Endothelial cell of umbilical vein (primary cell): ENCODE results near the gene PPP1R12C. TPM values are rescaled to one million over a fixed set of nuclear protein-coding genes. Genes with fewer than 3 reads are reported as not detected.

Experiments used
- BruUV-seq: library from RNA; stranded (reverse); fragments of 400-500 nt; replicated peaks from 2 replicates; lab custom pipeline; 2021; lab: Mats Ljungman, UMichigan
- CTCF ChIA-PET: fragments of 300-600, 350-600 bp; sonication (Branson Sonifier 250); formaldehyde crosslinking; loops from one replicate; lab custom pipeline; 2021; ENCODE audit warnings: antibody characterized with exemption, inconsistent platforms; lab: Charles Lee
- POLR2A ChIA-PET: fragments of 300-600, 350-600 bp; sonication (Branson Sonifier 250); formaldehyde crosslinking; loops from one replicate; lab custom pipeline; 2021; ENCODE audit warnings: antibody characterized with exemption, inconsistent platforms; lab: Charles Lee
- DNase-seq: peaks from one replicate; pipeline ENCODE4 v3.0.0-alpha.2; 2011; ENCODE audit warnings: low read depth, low spot score
- FAIRE-seq: peaks from 2 replicates; lab custom pipeline; 2011; peaks lifted over from hg19 to GRCh38; lab: Jason Lieb, UNC
- H2AFZ ChIP-seq: 2 replicates; pipeline ENCODE4 v1.6.0; 2012; ENCODE audit warnings: low read depth, low read length, control low read depth, inconsistent platforms
- H3K27ac ChIP-seq: 2 replicates; pipeline ENCODE4 v1.5.1; 2011; ENCODE audit warnings: low read depth, mild to moderate bottlenecking, control low read depth, low read length, moderate library complexity; ENCODE audit not compliant: insufficient read depth
- H3K27me3 ChIP-seq, 2 experiments: 2 replicates each; pipeline versions ENCODE4 v1.6.0 to v1.6.1; 2011; ENCODE audit warnings: low read length in 2 of 2, mixed read lengths in 1 of 2; ENCODE audit not compliant: control insufficient read depth in 2 of 2, insufficient read depth in 2 of 2
- H3K36me3 ChIP-seq, 2 experiments: 2 replicates in 1 of 2; 3 replicates in 1 of 2; pipeline ENCODE4 v1.5.1; 2011; ENCODE audit warnings: low read length in 2 of 2, mild to moderate bottlenecking in 1 of 2, moderate library complexity in 1 of 2; ENCODE audit not compliant: control insufficient read depth in 2 of 2, insufficient read depth in 2 of 2; ENCODE audit errors: extremely low read depth in 1 of 2
- H3K4me1 ChIP-seq: 3 replicates; pipeline ENCODE4 v1.5.1; 2011; ENCODE audit warnings: mild to moderate bottlenecking, low read length; ENCODE audit not compliant: control insufficient read depth, insufficient read depth; ENCODE audit errors: extremely low read depth
- H3K4me2 ChIP-seq: 2 replicates; pipeline ENCODE4 v1.6.1; 2011; ENCODE audit warnings: low read length, control low read depth, mixed read lengths; ENCODE audit not compliant: insufficient read depth
- H3K4me3 ChIP-seq, 3 experiments: fragments of 200-600 bp in 1 of 3; sonication (generic), shearing (Covaris generic) in 1 of 3; replicated peaks in 1 of 3; 2 replicates each; pipeline ENCODE4 v1.5.1; 2011 to 2016; ENCODE audit warnings: control low read depth in 3 of 3, low read length in 3 of 3, mild to moderate bottlenecking in 2 of 3, inconsistent platforms in 1 of 3, low read depth in 1 of 3, moderate library complexity in 1 of 3; ENCODE audit not compliant: insufficient read depth in 1 of 3
- H3K79me2 ChIP-seq: 2 replicates; pipeline ENCODE4 v1.6.0; 2012; ENCODE audit warnings: low read length, inconsistent platforms; ENCODE audit not compliant: control insufficient read depth, insufficient read depth
- H3K9ac ChIP-seq: replicated peaks from 2 replicates; pipeline ENCODE3; 2011; ENCODE audit warnings: low read length, control low read depth; ENCODE audit not compliant: insufficient read depth; ENCODE audit errors: extremely low read depth
- H3K9me1 ChIP-seq: replicated peaks from 3 replicates; pipeline ENCODE4 v1.6.0; 2011; ENCODE audit warnings: mild to moderate bottlenecking, low read length; ENCODE audit not compliant: control insufficient read depth, insufficient read depth; ENCODE audit errors: extremely low read depth
- H3K9me3 ChIP-seq: replicated peaks from 2 replicates; pipeline ENCODE4 v1.5.1; 2012; ENCODE audit warnings: low read length, inconsistent platforms; ENCODE audit not compliant: control insufficient read depth, insufficient read depth
- H4K20me1 ChIP-seq: replicated peaks from 2 replicates; pipeline ENCODE3; 2011; ENCODE audit warnings: mild to moderate bottlenecking, low read length; ENCODE audit not compliant: control insufficient read depth, insufficient read depth; ENCODE audit errors: extremely low read depth
- FOS ChIP-seq: IDR thresholded peaks from 2 replicates; pipeline ENCODE4 v1.6.1; 2011; ENCODE audit warnings: mild to moderate bottlenecking, low read length, moderate library complexity, borderline replicate concordance; ENCODE audit not compliant: insufficient read depth
- GATA2 ChIP-seq: IDR thresholded peaks from 2 replicates; pipeline ENCODE4 v1.7.0; 2011; ENCODE audit warnings: low read depth, mild to moderate bottlenecking, moderate library complexity, mixed read lengths, low read length; ENCODE audit not compliant: insufficient read length, insufficient read depth
- POLR2A ChIP-seq: IDR thresholded peaks from 2 replicates; pipeline ENCODE4 v1.6.1; 2012; ENCODE audit warnings: low read depth, mild to moderate bottlenecking, control low read depth, low read length
- dilution Hi-C: fragments of 300-500 bp; cut with MboI; formaldehyde crosslinking; loops from one replicate; pipeline ENCODE4 v1.15.0; 2019; ENCODE audit warnings: low sequenced_read_pairs; ENCODE audit not compliant: extremely low pct_ligation_motif_present
- intact Hi-C: fragments of 100-400 bp; cut with micrococcal nuclease; formaldehyde crosslinking; loops from one replicate; pipeline ENCODE4 v1.10.0; 2022
- polyA plus RNA-seq, 4 experiments: library from polyadenylated mRNA; depleted of rRNA in 3 of 4; stranded (reverse) in 3 of 4; unstranded in 1 of 4; fragments of >200 nt; gene quantifications; 2 replicates each; pipeline versions ENCODE4 v1.2.1 to v1.2.3, GENCODE V29; 2011 to 2012; ENCODE audit warnings: missing spikeins in 1 of 4
- total RNA-seq: library from RNA; stranded (reverse); gene quantifications from 2 replicates; pipeline ENCODE4 v1.2.3, GENCODE V29; 2021
- TF ChIP-seq, protein P1 (sequence below), 2 donors: IDR thresholded peaks; 1 replicate in 1 of 2; 2 replicates in 1 of 2; pipeline ENCODE4 v1.5.1; 2011; ENCODE audit warnings: low read length in 2 of 2, mild to moderate bottlenecking in 2 of 2, moderate library complexity in 2 of 2, control low read depth in 1 of 2, inconsistent platforms in 1 of 2, low read depth in 1 of 2; ENCODE audit not compliant: insufficient read depth in 1 of 2; ENCODE audit errors: extremely low read depth in 1 of 2

The PPP1R12C gene
- total and polyA plus RNA-seq, 2 donors (not counting 3 experiments of a cell fraction or from before 2014, with no cell fraction given): 69.5 to 149 TPM

DNA sequence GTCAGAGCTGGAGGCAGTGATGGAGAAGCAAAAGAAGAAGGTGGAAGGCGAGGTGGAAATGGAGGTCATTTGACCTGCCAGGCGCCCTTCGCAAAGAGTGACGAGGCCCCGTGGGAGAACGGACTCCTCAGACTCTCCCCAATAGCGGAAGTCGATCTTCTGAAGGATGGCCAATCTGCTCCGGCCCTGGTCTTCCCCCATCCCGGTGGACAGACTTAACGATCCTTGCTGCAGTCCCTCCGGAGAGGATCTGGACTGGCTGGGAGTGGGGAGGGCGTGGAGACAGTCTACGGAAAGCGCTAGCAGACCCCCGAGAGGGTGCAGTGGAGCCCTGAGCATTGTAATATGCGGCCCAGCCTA is 29.9 kb downstream of the PPP1R12C start:
- CTCF ChIA-PET: interaction anchor here (0.8 to 3.7 kb wide), 14 partner anchors 9 to 417 kb away, joined by 3 to 51 read pairs (median 6); partner anchors contain the start of genes DNAAF3, PPP1R12C and TMEM238
- Histone ChIP-seq H2AFZ (peak overlapping the region; percentile 67), H3K36me3 (peaks cover 2 to 13% of the 10 kb centered on the region in 2 experiments), H3K79me2 (peaks cover 5% of the 10 kb centered on the region), H3K4me1 (peaks cover 18% of the 10 kb centered on the region), H3K9me1 (no peaks in the 10 kb centered on the region), H3K4me3 (peak overlapping the region; percentile 31 to 77 (median 55)), H3K27me3 (peaks cover 0 to 3% of the 10 kb centered on the region in 2 experiments), H3K4me2 (peak overlapping the region; percentile 75), H3K27ac (peak overlapping the region; percentile 67), H3K9ac (peak overlapping the region; percentile 64), H3K9me3 (no peaks in the 10 kb centered on the region), H4K20me1 (no peaks in the 10 kb centered on the region)
- dilution Hi-C loops: no loop called here
- intact Hi-C loops: loop anchor here (1.0 to 5.0 kb wide), 5 partner anchors 30 to 555 kb away; partner anchors contain the start of genes PPP1R12C, PPP6R1, ZNF580 and ZNF581
- DNase-seq (no peak), FAIRE-seq (no peak)
- POLR2A ChIA-PET: interaction anchor here (0.7 to 1.6 kb wide), 2 partner anchors 29 to 320 kb away, joined by 4 to 5 read pairs; partner anchors contain the start of gene UBE2S
- TSS peak; percentile 71 for BruUV-seq
- TF ChIP-seq, protein P1, sequence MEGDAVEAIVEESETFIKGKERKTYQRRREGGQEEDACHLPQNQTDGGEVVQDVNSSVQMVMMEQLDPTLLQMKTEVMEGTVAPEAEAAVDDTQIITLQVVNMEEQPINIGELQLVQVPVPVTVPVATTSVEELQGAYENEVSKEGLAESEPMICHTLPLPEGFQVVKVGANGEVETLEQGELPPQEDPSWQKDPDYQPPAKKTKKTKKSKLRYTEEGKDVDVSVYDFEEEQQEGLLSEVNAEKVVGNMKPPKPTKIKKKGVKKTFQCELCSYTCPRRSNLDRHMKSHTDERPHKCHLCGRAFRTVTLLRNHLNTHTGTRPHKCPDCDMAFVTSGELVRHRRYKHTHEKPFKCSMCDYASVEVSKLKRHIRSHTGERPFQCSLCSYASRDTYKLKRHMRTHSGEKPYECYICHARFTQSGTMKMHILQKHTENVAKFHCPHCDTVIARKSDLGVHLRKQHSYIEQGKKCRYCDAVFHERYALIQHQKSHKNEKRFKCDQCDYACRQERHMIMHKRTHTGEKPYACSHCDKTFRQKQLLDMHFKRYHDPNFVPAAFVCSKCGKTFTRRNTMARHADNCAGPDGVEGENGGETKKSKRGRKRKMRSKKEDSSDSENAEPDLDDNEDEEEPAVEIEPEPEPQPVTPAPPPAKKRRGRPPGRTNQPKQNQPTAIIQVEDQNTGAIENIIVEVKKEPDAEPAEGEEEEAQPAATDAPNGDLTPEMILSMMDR (IDR thresholded peaks at IDR 0.05; ENCODE audit: extremely low read depth in 1 of 2, insufficient read depth in 1 of 2, low read depth in 1 of 2, low read length in 2 of 2): no peak
- TF ChIP-seq POLR2A (peak; percentile 18), GATA2 (no peak), FOS (no peak)
